Panc1 (cell line): ENCODE results near the gene NUDT4B.
"Not testable (repeated sequence)": the region's sequence is repeated elsewhere in the genome, so short reads cannot be mapped to it uniquely, and the experiment has no call there.

Source experiments
- CTCF ChIP-seq: fragments of 450-650 bp; IDR thresholded peaks from 2 replicates; pipeline ENCODE4 v1.5.1; 2017; ENCODE audit warnings: mild to moderate bottlenecking
- POLR2AphosphoS5 ChIP-seq: IDR thresholded peaks from 2 replicates; pipeline ENCODE4 v1.6.1; 2012; ENCODE audit warnings: mild to moderate bottlenecking, low read depth, low read length, moderate library complexity
- REST ChIP-seq, 2 experiments: IDR thresholded peaks; 2 replicates each; pipeline ENCODE4 v1.6.1; 2011 to 2012; ENCODE audit warnings: low read depth in 2 of 2, control low read depth in 1 of 2, low read length in 1 of 2, mild to moderate bottlenecking in 1 of 2, moderate library complexity in 1 of 2; ENCODE audit not compliant: insufficient read depth in 1 of 2

DNA sequence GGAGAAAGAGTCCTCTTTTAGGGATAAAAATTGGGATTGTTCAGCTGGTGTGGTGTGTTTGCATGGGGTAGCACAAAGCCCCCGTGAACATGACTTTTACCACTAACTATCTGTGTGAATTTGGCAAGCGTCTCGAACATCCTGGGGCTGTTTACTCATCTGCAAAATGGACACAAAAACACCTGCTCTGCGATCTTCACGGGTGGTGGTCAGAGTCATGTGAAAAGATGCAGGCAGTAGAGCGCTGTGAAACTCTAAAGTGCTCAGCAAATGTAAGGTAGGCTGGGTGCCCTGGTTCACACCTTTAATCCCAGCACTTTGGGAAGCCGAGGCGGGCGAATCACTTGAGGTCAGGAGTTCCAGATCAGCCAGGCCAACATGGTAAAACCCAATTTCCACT lies 27.7 kb upstream of the NUDT4B start:
- TF ChIP-seq POLR2AphosphoS5; CTCF; REST (IDR thresholded peaks at IDR 0.05; ENCODE audit: insufficient read depth in 1 of 2, low read depth in 2 of 2, low read length in 1 of 2): not testable (repeated sequence)
